GM18498 (cell line): ENCODE measurements around the gene SNTG2.
"Not testable (repeated sequence)": the region's sequence is repeated elsewhere in the genome, so short reads cannot be mapped to it uniquely, and the experiment has no call there.

Experiments
- ATAC-seq: cut with Tn5 transposase; IDR thresholded peaks from one replicate; pipeline ENCODE4 v1.9.1; 2021; ENCODE audit warnings: mild to moderate bottlenecking, moderate library complexity; ENCODE audit not compliant: unreplicated experiment

The SNTG2 gene

GRCh38 chr2:950080-950966 is at the start of gene SNTG2:
TSS of gene SNTG2 (plus strand) at chr2:950849. CDS start at chr2:950997, 148 bp downstream.
- ATAC-seq, result peak; percentile 50

DNA sequence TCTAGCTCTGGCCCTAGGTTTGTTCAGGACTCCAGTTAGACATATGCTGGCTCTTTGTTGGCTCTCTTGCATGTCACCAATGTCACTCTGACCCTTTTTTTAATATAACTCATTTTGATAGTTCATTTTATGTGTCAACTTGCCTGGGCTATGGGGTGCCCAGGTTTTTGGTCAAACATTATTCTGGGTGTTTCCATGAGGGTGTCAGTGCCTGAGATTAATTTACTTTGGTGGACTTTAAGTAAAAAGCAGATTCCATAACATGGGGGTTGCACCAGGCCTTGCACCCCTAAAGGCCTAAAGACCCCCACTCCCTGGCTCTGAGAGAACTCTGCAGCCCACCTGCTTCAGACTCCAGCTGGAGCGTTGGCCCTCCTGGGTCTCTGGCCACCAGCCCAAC is 48.1 kb upstream of the SNTG2 start:
- ATAC-seq, result no peak

DNA sequence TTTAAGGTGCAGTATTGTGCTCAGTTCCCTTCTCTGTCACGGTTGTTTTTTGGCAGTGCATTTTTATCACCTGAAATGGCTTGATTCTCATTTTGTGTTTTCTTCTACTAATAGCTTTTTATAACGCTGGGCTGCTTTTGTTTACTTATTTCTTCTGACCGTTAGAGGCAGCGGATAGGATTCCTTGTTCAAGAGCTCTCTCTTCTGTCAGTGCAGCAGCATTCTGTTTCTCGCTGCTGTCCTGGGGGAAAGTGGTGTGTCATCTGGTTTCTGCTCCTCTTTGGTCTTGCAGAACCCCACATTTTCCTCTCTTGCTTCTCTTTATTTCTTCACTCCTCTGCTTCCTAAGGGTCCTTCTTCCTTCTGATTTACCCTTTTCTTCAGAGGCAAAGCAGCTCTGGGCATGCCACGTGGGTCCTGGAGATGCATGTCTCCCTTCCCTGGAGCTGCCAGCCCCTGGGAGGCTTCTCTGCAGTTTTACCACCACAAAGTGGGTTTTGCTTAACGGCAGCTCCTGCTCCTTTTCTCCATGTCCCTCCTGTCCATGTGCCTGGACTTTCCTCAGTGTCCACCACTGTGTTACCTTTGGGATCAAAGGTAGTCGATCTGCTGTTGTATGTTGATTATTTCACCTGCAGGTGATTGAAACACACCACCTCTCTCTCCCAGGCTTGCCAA is 47.3 kb upstream of the SNTG2 start:
- ATAC-seq, result no peak

DNA sequence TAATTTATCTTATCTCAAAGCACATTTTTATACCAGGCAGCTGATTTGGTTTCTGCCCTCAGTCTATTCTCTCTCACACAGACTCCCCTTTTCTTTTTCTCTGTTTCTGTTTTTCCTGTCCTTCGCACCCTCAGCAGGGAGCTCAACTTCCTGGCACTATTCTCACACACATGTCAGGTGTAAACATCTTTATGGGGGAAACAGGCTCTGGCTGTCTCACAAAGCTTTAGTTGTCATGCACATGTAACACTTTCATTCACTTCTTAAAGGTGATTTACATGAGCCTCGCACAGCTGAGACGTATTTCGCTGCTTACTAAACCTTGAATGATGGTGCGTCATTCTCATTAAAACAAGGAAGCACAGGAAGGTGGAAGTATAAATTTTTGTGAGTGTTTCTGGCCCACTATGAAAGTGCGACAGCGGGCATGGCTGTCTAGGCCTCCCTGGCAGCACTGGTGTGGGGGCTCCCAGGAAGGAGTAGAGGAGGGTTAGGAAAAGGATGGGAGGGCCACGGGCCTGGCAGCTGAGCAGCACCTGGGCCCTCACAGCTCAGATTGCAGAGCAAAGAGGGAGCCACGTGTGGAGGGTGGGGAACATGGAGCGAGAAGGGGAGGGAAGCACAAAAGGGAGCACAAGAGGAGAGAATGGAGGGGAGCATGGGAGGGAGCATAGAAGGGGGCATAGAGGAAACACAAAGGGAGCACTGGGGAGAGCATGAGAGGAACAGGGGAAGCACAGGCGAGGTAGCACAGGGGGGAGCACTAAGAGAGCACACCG is 46.2 kb upstream of the SNTG2 start:
- ATAC-seq, result no peak

GRCh38 chr2:905091-905832 is 45.4 kb upstream of the SNTG2 start:
- no peak for ATAC-seq

DNA sequence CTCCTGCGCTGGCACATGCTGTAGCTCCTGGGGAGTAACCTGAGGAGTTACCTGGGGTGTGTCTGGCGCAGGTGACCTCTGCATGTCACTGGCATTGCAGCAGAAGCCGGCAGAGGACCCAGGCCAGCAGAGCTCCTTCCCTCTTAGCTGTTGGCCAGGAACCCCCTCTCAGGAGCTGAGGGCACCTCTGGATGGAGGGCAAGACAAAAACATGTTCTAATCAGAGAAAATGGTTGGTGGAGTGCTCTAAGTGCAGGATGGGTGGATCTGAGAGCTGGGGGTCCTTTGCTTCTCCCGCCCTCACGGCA is 44.9 kb upstream of the SNTG2 start:
- ATAC-seq, result no peak

GRCh38 chr2:907706-908105 is 42.9 kb upstream of the SNTG2 start:
- no peak for ATAC-seq

DNA sequence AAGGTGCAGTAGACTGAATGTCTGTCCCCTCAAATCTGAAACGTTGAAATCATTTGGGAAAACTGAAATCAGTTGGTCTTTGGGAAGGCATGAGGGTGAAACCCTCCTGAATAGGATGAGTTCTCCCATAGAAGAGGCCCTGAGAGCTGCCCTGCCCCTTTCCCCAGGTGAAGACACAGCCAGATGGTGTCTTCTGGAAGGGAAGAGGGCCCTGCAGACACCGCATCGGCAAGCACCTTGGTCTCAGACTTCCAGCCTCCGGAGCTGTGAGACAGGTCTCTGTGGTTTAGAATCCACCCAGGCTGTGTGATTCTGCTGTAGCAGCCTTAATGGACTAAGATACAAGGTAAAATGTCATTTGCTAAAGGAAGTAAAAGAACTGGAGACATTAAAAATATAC is 42.1 kb upstream of the SNTG2 start:
- ATAC-seq, result no peak

- not testable (repeated sequence) for ATAC-seq
These were observed 40.8 kb upstream of the SNTG2 start for GRCh38 chr2:909764-910379.

- no peak for ATAC-seq
These were observed 40.0 kb upstream of the SNTG2 start for GRCh38 chr2:910698-911097.

GRCh38 chr2:915979-916378 is 34.7 kb upstream of the SNTG2 start:
- no peak for ATAC-seq

DNA sequence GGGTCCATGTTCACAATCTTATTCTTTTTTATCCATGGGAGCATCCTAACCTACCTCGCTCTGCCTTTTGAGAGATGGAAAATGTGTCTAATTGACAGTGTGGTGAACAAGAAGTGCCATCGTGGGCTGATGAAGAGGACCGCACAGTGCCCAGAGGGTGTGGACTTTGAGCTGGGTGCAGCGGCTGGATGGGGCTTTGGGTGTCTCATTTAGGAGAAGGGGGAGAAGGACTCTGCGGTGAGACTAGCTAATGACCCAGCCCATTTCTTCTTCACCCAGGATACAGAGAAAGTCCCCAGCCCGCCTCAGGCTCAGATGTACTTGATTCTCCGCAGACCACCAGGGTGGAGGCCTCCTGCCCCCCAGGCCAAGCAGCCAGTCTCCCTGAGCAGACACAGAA is 33.7 kb upstream of the SNTG2 start:
- ATAC-seq, result no peak

GRCh38 chr2:919672-920071 is 31.0 kb upstream of the SNTG2 start:
- ATAC-seq, result no peak

DNA sequence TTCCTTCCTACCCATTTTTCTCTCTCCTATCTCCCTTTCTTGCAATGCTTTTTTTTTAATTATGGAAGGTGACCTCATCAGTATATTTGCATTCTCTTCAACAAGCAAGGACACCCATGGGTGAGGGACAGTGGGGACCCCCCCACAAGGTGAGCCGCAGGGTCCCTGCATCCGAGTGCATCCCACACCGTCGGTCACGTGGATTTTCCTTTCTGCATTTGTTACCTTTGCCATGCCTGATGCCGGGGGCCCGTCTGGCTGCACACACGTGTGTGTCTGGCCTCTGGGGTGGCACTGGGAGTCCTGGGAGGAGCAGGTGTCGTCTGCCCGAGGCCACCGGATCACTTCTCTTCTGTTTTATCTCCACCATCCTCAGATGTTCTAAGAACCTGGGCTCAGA is 30.1 kb upstream of the SNTG2 start:
- ATAC-seq, result no peak

- no peak for ATAC-seq
These were observed 29.6 kb upstream of the SNTG2 start for GRCh38 chr2:920999-921398.

DNA sequence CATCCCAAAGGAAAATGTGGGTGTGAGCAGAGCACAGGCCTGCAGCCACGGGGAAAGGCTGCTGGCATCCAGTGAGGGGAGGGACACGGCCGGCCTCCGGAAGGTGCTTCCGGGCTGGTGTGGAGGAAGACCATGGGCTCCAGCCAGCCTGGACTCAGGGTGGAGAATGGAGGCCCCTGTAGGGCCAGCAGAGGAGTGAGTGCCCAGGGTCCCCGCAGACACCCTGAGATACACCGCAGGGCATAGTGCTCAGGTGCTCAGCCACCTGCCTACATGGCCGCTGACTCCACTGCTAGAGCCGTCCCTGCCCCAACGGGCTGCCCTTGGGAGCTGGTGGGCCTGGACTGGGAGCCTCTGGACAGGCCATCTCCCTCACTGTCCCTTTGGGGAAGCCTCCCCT is 28.5 kb upstream of the SNTG2 start:
- no peak for ATAC-seq

DNA sequence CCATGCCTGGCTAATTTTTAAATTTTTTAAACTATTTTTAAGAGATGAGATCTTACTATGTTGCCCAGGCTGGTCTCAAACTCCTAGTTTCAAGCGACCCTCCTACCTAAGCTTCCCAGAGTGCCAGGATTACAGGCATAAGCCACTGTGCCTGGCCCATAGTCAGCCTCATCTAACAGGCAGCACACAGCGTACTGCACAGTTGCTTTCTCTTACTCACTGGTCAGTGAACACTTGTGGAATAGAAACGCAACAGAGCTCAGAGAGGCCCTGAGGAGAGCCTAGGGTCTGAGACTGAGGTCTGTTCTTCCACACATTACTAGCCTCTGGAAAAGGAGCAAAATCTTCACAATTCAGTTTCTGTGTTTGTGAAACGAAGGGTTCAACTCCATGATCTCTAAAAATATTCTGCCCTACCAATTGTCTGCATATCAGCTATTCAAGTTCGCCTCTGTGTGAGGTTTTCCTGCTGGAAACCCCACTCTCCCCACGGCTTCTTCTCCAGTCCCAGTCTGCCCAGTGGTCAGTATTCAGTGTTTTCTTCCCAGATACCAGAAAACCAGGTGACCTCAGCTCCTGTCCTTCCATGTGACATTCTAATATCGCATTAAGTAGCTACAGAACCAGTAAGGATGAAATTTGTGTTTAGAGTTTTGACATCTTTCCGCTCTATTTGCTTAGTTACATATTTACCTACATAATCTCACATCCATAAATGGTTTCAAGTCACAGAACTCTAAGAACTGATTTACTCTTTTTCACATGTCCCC is 26.6 kb upstream of the SNTG2 start:
- ATAC-seq, result no peak

- ATAC-seq, result no peak
These were observed 25.9 kb upstream of the SNTG2 start for GRCh38 chr2:924701-925100.

GRCh38 chr2:925309-925708 is 25.3 kb upstream of the SNTG2 start:
- ATAC-seq, result no peak

DNA sequence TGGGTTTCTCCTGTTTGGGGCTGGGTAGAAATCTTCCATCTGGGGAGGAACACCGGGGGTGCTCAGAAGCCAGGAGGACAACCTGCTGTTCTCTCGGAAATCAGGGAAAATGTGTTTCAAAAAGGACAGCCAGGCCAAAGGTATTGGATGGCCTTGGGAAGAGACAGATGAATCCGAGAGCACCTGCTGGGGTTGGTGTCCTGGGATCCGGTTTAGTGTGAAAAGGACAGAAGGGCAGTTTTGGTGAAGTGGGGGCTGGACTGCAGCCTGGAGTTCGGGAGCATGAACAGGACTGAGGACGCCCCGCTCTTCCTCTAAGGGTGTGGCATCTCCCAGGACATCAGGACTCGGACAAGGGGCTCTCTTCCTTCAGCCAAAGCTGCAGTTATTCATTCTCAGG is 24.9 kb upstream of the SNTG2 start:
- no peak for ATAC-seq
